Smooth muscle cell (in vitro differentiated cells): ENCODE data around the gene TMEM270. TPM values are rescaled to one million over a fixed set of nuclear protein-coding genes. Genes with fewer than 3 reads are reported as not detected.

Source experiments
- DNase-seq: peaks from one replicate; lab custom pipeline; 2025; ENCODE audit not compliant: unreplicated experiment; lab: John Stamatoyannopoulos, UW
- H2AFZ ChIP-seq: fragments of 200-600 bp; sonication (generic); 2 replicates; pipeline ENCODE4 v1.6.0; 2016; ENCODE audit warnings: antibody characterized with exemption, low read depth, mild to moderate bottlenecking
- H3F3A ChIP-seq: fragments of 200-600 bp; sonication (generic); 2 replicates; pipeline ENCODE4 v1.6.0; 2017; ENCODE audit warnings: antibody characterized with exemption, low read depth
- H3K27ac ChIP-seq: fragments of 200-600 bp; sonication (generic); 2 replicates; pipeline ENCODE4 v1.5.1; 2016; ENCODE audit warnings: low read depth, mild to moderate bottlenecking
- H3K27me3 ChIP-seq: fragments of 200-600 bp; sonication (generic); 2 replicates; pipeline ENCODE4 v1.6.1; 2016; ENCODE audit warnings: low read depth, mild to moderate bottlenecking
- H3K36me3 ChIP-seq: fragments of 200-600 bp; sonication (generic); 2 replicates; pipeline ENCODE4 v1.5.1; 2016; ENCODE audit warnings: low read depth
- H3K4me1 ChIP-seq: fragments of 200-600 bp; sonication (generic); 2 replicates; pipeline ENCODE4 v1.5.1; 2016; ENCODE audit warnings: low read depth
- H3K4me2 ChIP-seq: fragments of 200-600 bp; sonication (generic); 2 replicates; pipeline ENCODE4 v1.6.0; 2016; ENCODE audit warnings: mild to moderate bottlenecking
- H3K4me3 ChIP-seq: fragments of 200-600 bp; sonication (generic); 2 replicates; pipeline ENCODE4 v1.5.1; 2016; ENCODE audit warnings: mild to moderate bottlenecking
- H3K79me2 ChIP-seq: fragments of 200-600 bp; sonication (generic); 2 replicates; pipeline ENCODE4 v1.6.0; 2016; ENCODE audit warnings: low read depth, mild to moderate bottlenecking
- H3K9ac ChIP-seq: fragments of 200-600 bp; sonication (generic); 2 replicates; pipeline ENCODE4 v1.6.0; 2016; ENCODE audit warnings: low read depth
- H3K9me3 ChIP-seq: fragments of 200-600 bp; sonication (generic); replicated peaks from 2 replicates; pipeline ENCODE4 v1.5.1; 2016; ENCODE audit warnings: low read depth
- H4K20me1 ChIP-seq: fragments of 200-600 bp; sonication (generic); 2 replicates; pipeline ENCODE4 v1.6.0; 2016; ENCODE audit warnings: low read depth
- CTCF ChIP-seq: fragments of 200-600 bp; sonication (generic); IDR thresholded peaks from 2 replicates; pipeline ENCODE4 v1.5.1; 2017; ENCODE audit warnings: borderline replicate concordance, mild to moderate bottlenecking, antibody characterized with exemption; ENCODE audit not compliant: insufficient read depth, poor library complexity, severe bottlenecking
- WGBS: methylation state at CpG from one replicate; pipeline ENCODE4 v1.1.7; 2016; ENCODE audit warnings: low lambda C conversion rate; 5-methylcytosine and 5-hydroxymethylcytosine counted together
- polyA plus RNA-seq: library from polyadenylated mRNA; unstranded; fragments of >200 nt; fragmentation: Nextera tagmentation; extraction: Ambion mirVana; gene quantifications from 2 replicates; pipeline ENCODE4 v1.2.1, GENCODE V29; 2016
- total RNA-seq: library from RNA; depleted of rRNA; stranded (reverse); fragments of >200 nt; gene quantifications from 2 replicates; pipeline ENCODE4 v1.2.3, GENCODE V29; 2014

The TMEM270 gene
- total and polyA plus RNA-seq, 2 experiments from 2014 or later: not detected

GRCh38 chr7:73829921-73830680 lies 30.9 kb upstream of the TMEM270 start:
- 67% methylated on average over 13 of the region's 13 CpGs for WGBS
- no peaks in the 10 kb centered on the region for H3K36me3 ChIP-seq
- no peak overlapping the region for H2AFZ ChIP-seq
- H3K27me3 ChIP-seq: no peaks in the 10 kb centered on the region
- peak overlapping the region; percentile 97 for H3K27ac ChIP-seq
- no peak for DNase-seq
- no peaks in the 10 kb centered on the region for H3F3A ChIP-seq
- peak overlapping the region; percentile 38 for H3K4me3 ChIP-seq
- no peaks in the 10 kb centered on the region for H3K79me2 ChIP-seq
- H3K4me1 ChIP-seq: peaks cover 7% of the 10 kb centered on the region
- H4K20me1 ChIP-seq: peaks cover 4% of the 10 kb centered on the region
- H3K9me3 ChIP-seq: no peaks in the 10 kb centered on the region
- peak overlapping the region; percentile 46 for H3K4me2 ChIP-seq
- no peak for TF ChIP-seq CTCF
- peak overlapping the region; percentile 83 for H3K9ac ChIP-seq

- Histone ChIP-seq H2AFZ (no peak within 1 kb of the TSS), H3K9ac (peak within 1 kb of the TSS; percentile 92), H3K27ac (peak within 1 kb of the TSS; percentile 97), H3K4me2 (peak within 1 kb of the TSS; percentile 75), H3K9me3 (no peaks in the 10 kb centered on the region), H3F3A (no peaks in the 10 kb centered on the region), H3K36me3 (no peaks in the 10 kb centered on the region), H3K4me3 (peak within 1 kb of the TSS; percentile 60), H3K27me3 (no peaks in the 10 kb centered on the region), H3K4me1 (peaks cover 7% of the 10 kb centered on the region), H3K79me2 (no peaks in the 10 kb centered on the region), H4K20me1 (peaks cover 4% of the 10 kb centered on the region)
- no peak for DNase-seq
- TF ChIP-seq CTCF: no peak
- WGBS: 54% methylated on average over 42 of the region's 42 CpGs
These were observed 30.0 kb upstream of the TMEM270 start, which contains the start of gene CLDN4 for GRCh38 chr7:73830681-73831583. Gene CLDN4 (plus strand): TSS chr7:73830996. CDS start chr7:73831202, 206 bp downstream.

- TF ChIP-seq CTCF: no peak
- no peak for DNase-seq
- H3K9me3 ChIP-seq: no peaks in the 10 kb centered on the region
- peak overlapping the region; percentile 60 for H3K4me3 ChIP-seq
- no peaks in the 10 kb centered on the region for H3F3A ChIP-seq
- H3K9ac ChIP-seq: peak overlapping the region; percentile 92
- peak overlapping the region; percentile 75 for H3K4me2 ChIP-seq
- H2AFZ ChIP-seq: no peak overlapping the region
- H3K4me1 ChIP-seq: peaks cover 7% of the 10 kb centered on the region
- no peaks in the 10 kb centered on the region for H3K36me3 ChIP-seq
- no peaks in the 10 kb centered on the region for H3K27me3 ChIP-seq
- H3K79me2 ChIP-seq: no peaks in the 10 kb centered on the region
- H4K20me1 ChIP-seq: peaks cover 4% of the 10 kb centered on the region
- peak overlapping the region; percentile 97 for H3K27ac ChIP-seq
- 52% methylated on average over 8 of the region's 16 CpGs for WGBS
These were observed 29.4 kb upstream of the TMEM270 start for GRCh38 chr7:73831584-73831833.
